ENCODE results near the gene POLR2L.

POLR2L gene

GRCh38 chr11:842370-843002 lies at the start of gene POLR2L, which contains the start of gene TSPAN4:
POLR2L (minus strand) TSS chr11:842529; CDS start chr11:842508, 21 bp downstream.
TSPAN4 (plus strand) TSS chr11:842852; CDS start chr11:850305, 7,453 bp downstream.
- DNase-seq: peak; percentile 85

- no peak for DNase-seq
Observed at GRCh38 chr11:890794-891540, 48.6 kb upstream of the POLR2L start.

DNA sequence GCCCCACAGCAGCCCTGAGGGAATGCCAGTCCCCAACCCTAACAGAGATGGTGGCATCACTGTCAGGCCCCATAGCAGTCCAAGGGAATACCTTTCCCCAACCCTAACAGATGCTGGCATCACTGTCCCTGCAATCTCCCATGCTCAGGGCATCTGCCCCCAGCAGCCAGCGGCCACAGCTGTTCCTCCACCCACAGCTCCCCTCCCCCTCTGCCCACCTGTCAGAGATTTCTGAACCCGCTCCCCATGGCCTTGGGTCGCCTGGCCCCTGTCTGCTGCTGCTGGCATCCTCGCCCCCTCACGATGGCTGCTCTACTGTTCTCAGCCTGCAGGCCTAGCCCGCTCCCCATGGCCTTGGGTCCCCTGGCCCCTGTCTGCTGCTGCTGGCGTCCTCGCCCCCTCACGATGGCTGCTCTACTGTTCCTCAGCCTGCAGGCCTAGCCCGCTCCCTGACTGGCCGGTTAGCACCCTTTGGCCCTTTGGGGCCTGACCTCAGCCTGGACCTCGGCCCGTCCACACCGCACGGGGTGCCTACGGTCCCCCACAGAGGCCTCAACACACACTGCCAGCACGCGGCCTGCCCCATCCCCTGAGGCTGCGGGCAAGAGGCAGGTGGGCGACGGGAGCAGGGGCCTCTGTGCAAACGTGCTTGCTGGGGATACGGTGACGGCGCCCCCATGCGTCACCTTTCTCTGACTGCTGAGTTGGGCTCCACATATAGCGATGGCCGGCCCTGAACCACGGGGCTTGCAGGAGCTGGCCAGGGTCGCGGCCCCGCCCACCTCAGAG lies 47.6 kb upstream of the POLR2L start:
- no peak for DNase-seq

- no peak for DNase-seq
Observed at GRCh38 chr11:889257-889656, 46.9 kb upstream of the POLR2L start.

GRCh38 chr11:888310-889212 lies 46.2 kb upstream of the POLR2L start:
- DNase-seq: no peak

DNA sequence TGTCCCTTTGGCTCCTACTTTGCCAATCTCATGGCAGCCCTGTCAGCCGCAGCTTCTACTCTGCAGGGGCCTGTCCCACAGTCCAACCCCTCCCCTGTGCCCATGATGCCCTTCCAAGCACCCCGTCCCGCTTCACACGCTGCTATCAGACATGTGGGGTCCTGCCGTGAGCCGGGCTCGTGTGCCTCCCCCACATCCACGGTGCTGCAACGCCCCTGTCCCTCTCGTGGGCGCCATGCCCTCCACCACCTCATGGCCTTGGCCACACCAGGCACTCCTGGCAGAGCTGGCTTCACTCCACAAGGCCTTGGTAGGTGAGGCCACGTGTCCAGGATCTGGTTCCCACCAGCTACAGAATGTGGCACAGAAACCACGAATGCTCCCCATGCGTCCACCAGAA lies 45.3 kb upstream of the POLR2L start:
- DNase-seq: no peak

DNA sequence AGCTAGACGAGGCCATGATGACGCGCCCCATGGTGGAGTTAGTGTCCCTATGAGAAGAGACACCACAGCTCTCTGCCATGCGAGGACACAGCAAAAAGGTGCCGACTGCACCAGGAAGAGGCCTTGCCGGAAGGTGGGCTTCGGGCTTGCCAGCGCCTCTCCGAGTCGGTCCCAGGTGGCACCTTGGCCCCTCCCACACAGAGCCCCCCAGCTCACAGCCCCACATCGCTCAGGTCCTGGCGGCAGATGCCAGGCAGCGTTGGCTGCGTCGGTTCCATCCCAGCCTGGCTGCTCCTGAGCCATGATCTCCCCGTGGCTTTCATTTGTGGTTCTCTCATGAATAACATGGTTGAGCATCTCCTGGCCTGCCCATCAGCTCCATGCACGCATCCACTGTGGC lies 44.2 kb upstream of the POLR2L start:
- DNase-seq: no peak

GRCh38 chr11:884578-885070 lies 42.3 kb upstream of the POLR2L start:
- no peak for DNase-seq

- DNase-seq: no peak
Observed at GRCh38 chr11:883527-883926, 41.2 kb upstream of the POLR2L start.

- no peak for DNase-seq
Observed at GRCh38 chr11:882596-882995, 40.3 kb upstream of the POLR2L start.

DNA sequence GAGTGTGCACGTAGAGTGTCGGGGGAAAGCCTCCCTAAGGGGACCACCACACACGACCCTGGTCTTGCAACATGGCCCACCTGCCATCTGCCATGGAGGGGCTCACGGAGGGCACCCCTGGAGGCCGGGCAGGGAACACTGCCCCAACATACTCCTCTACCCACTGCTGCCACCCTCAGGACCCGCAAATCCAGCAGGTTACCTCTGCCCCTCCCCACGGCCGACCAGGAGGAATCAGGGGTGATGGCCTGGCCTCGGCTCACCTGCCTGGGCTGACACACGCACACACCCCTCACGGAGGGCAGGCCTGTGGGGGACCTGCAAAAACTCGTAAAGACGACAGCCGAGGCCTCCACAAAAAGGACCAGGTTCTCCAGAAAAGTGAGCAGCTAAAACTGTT lies 38.1 kb upstream of the POLR2L start:
- DNase-seq: no peak

DNA sequence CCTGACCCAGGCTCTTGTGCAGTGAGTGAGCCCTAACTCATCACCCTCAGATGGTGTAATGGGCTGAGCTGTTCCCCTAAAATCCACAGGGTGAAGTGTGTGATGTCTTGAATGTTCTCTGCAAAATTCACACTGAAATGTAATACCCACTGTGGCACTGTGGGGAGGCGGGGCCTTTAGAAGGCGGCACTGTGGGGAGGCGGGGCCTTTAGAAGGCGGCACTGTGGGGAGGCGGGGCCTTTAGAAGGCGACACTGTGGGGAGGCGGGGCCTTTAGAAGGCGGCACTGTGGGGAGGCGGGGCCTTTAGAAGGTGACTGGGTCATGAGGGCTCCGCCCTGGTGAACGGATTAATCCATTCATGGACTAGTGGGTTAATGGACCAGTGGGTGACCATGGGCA lies 35.2 kb upstream of the POLR2L start:
- DNase-seq: peak; percentile 2

GRCh38 chr11:876545-876944 lies 34.2 kb upstream of the POLR2L start:
- DNase-seq: no peak

GRCh38 chr11:875769-876301 lies 33.5 kb upstream of the POLR2L start:
- no peak for DNase-seq

DNA sequence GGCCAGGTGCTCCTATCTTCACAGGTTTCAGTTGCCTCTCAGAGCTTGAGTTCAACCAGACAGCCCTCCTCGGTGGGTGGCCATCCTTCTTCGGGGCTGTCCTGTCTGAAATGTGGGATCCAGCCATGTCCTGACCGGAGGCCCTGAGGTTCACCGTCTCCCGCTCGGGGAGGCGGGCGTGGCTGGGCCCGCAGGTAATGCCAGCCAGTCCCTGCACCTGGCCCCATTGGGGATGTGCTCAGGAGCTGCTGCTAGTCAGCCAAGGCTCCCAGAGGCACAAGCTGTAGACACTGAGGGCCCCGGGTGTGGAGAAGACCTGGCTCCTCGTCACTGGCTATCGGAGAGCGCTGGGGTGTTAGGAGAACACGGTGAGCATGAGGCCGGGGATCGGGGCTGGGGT lies 32.9 kb upstream of the POLR2L start:
- DNase-seq: no peak

DNA sequence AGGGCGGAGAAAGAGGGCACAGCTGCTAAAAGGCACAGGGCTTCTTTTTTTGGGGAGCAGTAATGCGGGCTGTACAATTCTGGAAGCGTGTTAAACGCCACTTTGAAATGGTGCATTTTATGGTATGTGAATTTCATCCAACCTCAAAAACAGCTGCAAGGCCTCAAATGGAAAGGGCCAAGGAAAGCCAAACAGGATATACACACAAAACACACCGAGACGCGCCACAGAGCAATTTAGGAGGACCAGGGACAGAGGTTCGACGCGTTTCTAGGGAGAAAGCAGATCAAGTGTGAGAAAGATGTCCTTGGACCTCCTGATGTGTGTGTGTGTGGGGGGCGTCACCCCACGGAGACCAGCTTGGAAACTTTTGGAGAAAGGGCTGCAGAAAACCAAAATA lies 31.4 kb upstream of the POLR2L start:
- DNase-seq: no peak

DNA sequence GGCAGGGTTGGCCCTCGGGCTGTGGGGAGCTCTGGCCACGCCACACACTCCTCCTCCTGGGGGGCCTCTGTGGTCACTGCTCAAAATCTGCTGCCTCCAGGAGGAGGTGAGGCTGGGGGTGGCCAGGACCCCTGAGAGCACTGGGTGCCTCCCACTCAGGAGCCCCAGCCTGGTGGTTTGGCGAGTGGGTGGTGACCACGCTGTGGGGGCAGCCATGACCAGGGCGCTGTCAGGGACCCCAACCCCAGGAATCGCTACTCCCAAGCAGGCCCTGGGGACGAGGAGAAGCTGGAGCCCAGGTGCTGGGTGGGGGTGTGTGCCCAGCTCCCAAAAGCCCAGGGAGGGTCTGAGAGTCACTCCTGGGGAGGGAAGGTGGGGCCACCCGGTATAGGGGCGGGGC lies 30.5 kb upstream of the POLR2L start:
- no peak for DNase-seq

- DNase-seq: no peak
Observed at GRCh38 chr11:871472-871871, 29.1 kb upstream of the POLR2L start.

GRCh38 chr11:870418-870817 lies 28.1 kb upstream of the POLR2L start:
- no peak for DNase-seq

DNA sequence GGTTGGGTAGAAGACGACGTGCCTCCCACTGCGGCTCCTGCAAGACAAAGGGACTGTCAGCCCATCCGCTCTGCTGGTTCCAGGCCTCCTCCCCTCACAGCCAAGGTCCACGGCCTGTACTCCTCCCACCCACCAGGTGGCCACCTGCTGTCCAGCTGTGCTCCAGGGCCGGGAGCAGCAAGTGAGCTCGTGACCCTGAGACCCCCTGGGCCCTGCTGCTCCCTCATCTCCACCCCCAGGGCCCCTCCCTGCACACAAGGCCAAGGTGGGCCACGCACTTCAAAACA lies 27.7 kb upstream of the POLR2L start:
- no peak for DNase-seq

DNA sequence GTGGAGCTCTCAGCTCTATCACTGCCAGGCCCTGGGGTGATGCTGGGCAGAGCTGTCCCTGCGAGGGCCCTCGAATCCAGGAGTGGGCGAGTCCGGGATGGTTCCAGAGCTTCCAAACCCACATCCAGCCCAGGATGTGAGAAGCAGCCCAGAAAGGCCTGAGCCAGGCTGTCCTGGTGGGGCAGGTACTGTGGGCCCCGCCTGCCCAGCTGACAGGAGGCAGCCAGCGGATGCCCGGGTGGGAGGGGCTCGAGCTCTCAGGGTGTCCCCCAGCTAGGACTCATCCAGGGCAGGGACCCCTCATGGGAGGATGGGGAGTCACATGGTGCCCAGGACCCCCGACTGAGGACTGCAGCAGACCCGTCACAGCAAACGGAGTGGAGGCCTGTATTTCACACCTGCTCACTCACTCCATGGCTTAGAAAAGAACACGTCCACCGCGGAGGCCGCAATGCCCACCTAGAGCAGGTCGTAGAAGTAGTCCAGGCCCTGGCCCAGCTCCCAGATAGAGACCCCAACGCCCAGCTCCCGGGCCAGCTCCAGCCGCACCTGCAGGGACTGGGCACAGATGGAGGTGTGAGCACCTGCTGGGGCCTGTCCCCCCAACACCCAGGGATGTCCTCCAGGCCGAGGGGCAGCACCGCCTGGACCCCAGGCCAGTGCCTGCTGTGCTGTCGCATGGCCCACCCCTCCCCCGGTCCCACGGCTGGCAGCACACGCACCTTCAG lies 27.2 kb upstream of the POLR2L start:
- DNase-seq: no peak

GRCh38 chr11:868802-869201 lies 26.5 kb upstream of the POLR2L start:
- DNase-seq: no peak
